Measurements from ENCODE around the gene TSTD2.

DNA sequence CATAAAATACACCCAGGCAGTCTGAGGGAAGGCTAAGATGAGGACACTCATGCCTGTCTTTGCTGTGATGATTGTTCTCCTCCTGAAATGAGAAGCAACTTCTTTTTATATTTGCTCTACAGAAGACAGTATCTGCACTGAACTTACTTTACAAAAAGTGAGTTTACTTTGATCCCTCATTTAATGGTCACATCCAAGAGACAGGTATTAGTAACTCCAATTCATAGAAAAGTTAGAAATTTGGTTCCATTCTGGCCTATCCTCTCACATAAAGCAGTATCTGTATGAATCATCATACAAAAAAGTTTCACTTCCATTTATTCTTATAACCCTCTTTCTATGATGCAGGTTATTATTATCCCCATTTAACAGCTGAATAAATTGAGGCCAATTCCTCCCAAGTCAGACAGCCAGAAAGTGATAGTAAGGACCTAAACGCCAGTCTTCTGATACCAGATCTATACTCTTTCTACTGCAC, 15.2 kb downstream of the TSTD2 start:
- TF ChIP-seq EP300 (conservative IDR thresholded peaks at IDR 0.05; ENCODE audit: poor library complexity, severe bottlenecking) (no peak), POLR2AphosphoS5 (IDR thresholded peaks at IDR 0.05) (no peak), SMC3 (conservative IDR thresholded peaks at IDR 0.05; ENCODE audit: poor library complexity) (no peak), RAD21 (conservative IDR thresholded peaks at IDR 0.05) (no peak), TAF1 (IDR thresholded peaks at IDR 0.05; ENCODE audit: low read depth) (no peak), EZH2 (IDR thresholded peaks at IDR 0.05; ENCODE audit: borderline replicate concordance, insufficient read depth, low read length, poor library complexity, severe bottlenecking) (no peak), MXI1 (conservative IDR thresholded peaks at IDR 0.05; ENCODE audit: poor library complexity, severe bottlenecking) (no peak)
- TF ChIP-seq, protein P1, sequence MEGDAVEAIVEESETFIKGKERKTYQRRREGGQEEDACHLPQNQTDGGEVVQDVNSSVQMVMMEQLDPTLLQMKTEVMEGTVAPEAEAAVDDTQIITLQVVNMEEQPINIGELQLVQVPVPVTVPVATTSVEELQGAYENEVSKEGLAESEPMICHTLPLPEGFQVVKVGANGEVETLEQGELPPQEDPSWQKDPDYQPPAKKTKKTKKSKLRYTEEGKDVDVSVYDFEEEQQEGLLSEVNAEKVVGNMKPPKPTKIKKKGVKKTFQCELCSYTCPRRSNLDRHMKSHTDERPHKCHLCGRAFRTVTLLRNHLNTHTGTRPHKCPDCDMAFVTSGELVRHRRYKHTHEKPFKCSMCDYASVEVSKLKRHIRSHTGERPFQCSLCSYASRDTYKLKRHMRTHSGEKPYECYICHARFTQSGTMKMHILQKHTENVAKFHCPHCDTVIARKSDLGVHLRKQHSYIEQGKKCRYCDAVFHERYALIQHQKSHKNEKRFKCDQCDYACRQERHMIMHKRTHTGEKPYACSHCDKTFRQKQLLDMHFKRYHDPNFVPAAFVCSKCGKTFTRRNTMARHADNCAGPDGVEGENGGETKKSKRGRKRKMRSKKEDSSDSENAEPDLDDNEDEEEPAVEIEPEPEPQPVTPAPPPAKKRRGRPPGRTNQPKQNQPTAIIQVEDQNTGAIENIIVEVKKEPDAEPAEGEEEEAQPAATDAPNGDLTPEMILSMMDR (IDR thresholded peaks at IDR 0.05; ENCODE audit: poor library complexity, severe bottlenecking) = no peak
- TF ChIP-seq, protein P2, sequence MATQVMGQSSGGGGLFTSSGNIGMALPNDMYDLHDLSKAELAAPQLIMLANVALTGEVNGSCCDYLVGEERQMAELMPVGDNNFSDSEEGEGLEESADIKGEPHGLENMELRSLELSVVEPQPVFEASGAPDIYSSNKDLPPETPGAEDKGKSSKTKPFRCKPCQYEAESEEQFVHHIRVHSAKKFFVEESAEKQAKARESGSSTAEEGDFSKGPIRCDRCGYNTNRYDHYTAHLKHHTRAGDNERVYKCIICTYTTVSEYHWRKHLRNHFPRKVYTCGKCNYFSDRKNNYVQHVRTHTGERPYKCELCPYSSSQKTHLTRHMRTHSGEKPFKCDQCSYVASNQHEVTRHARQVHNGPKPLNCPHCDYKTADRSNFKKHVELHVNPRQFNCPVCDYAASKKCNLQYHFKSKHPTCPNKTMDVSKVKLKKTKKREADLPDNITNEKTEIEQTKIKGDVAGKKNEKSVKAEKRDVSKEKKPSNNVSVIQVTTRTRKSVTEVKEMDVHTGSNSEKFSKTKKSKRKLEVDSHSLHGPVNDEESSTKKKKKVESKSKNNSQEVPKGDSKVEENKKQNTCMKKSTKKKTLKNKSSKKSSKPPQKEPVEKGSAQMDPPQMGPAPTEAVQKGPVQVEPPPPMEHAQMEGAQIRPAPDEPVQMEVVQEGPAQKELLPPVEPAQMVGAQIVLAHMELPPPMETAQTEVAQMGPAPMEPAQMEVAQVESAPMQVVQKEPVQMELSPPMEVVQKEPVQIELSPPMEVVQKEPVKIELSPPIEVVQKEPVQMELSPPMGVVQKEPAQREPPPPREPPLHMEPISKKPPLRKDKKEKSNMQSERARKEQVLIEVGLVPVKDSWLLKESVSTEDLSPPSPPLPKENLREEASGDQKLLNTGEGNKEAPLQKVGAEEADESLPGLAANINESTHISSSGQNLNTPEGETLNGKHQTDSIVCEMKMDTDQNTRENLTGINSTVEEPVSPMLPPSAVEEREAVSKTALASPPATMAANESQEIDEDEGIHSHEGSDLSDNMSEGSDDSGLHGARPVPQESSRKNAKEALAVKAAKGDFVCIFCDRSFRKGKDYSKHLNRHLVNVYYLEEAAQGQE (IDR thresholded peaks at IDR 0.05; ENCODE audit: borderline replicate concordance) = no peak

Data from neural cell (in vitro differentiated cells).